Measurements from ENCODE around the gene CADPS2. TPM values are rescaled to one million over a fixed set of nuclear protein-coding genes. Genes with fewer than 3 reads are reported as not detected.

The CADPS2 gene
- total and polyA plus RNA-seq, 2 donors (not counting 1 experiment from before 2014, with no cell fraction given), result 11.5 to 32.2 TPM

DNA sequence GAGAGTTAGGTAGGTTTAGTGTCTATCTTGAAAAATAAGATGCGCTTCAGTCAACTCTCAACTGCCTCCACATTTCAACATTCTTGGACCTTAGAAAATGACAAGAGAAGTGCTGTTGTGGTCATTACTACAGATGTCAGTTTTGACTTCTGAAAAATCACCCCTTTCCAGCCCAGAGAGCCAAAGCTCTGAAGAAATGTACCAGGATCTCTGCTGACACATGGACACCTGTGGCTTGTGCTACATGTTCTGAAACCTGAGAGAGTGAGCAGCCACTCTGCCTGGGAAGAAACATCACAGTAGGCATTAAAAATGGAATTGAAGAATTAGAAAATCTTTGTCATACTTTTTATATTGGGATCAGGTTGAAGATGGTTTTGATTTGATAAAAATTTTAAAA lies 545.8 kb downstream of the CADPS2 start:
- no peak overlapping the region for H3K9ac ChIP-seq (ENCODE audit: insufficient read depth, low read length)
- no peaks in the 10 kb centered on the region for H3K4me1 ChIP-seq (ENCODE audit: control insufficient read depth, extremely low read depth, insufficient read depth, low read length)
- H3K27ac ChIP-seq (ENCODE audit: insufficient read depth, low read length), result no peak overlapping the region
- no peaks in the 10 kb centered on the region for H3K79me2 ChIP-seq (ENCODE audit: control insufficient read depth, insufficient read depth, low read length)
- no peak for DNase-seq (ENCODE audit: low read depth in 2 of 2)
- TF ChIP-seq, protein P1, sequence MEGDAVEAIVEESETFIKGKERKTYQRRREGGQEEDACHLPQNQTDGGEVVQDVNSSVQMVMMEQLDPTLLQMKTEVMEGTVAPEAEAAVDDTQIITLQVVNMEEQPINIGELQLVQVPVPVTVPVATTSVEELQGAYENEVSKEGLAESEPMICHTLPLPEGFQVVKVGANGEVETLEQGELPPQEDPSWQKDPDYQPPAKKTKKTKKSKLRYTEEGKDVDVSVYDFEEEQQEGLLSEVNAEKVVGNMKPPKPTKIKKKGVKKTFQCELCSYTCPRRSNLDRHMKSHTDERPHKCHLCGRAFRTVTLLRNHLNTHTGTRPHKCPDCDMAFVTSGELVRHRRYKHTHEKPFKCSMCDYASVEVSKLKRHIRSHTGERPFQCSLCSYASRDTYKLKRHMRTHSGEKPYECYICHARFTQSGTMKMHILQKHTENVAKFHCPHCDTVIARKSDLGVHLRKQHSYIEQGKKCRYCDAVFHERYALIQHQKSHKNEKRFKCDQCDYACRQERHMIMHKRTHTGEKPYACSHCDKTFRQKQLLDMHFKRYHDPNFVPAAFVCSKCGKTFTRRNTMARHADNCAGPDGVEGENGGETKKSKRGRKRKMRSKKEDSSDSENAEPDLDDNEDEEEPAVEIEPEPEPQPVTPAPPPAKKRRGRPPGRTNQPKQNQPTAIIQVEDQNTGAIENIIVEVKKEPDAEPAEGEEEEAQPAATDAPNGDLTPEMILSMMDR (conservative IDR thresholded peaks at IDR 0.05 in 1 of 2, IDR thresholded peaks at IDR 0.05 in 1 of 2; ENCODE audit: low read depth in 1 of 2, low read length in 2 of 2), result no peak
- no peak for TF ChIP-seq EZH2 (IDR thresholded peaks at IDR 0.05; ENCODE audit: low read length, missing control alignments)
- H3K27me3 ChIP-seq (ENCODE audit: control insufficient read depth, insufficient read depth, low read length), result no peaks in the 10 kb centered on the region
- no peaks in the 10 kb centered on the region for H4K20me1 ChIP-seq (ENCODE audit: control insufficient read depth, extremely low read depth, insufficient read depth, low read length)
- H3K4me2 ChIP-seq (ENCODE audit: extremely low read depth, insufficient read depth, low read length), result no peak overlapping the region
- no peak overlapping the region for H3K4me3 ChIP-seq (replicated peaks in 1 of 4; ENCODE audit: control extremely low read depth in 1 of 4, insufficient read depth in 1 of 4, low read depth in 3 of 4, low read length in 4 of 4)
- no peaks in the 10 kb centered on the region for H3K36me3 ChIP-seq (ENCODE audit: control insufficient read depth, insufficient read depth, low read length)
- H3K9me3 ChIP-seq (ENCODE audit: control insufficient read depth, insufficient read depth, low read depth, low read length), result no peaks in the 10 kb centered on the region
- no peak overlapping the region for H2AFZ ChIP-seq (ENCODE audit: low read length)

DNA sequence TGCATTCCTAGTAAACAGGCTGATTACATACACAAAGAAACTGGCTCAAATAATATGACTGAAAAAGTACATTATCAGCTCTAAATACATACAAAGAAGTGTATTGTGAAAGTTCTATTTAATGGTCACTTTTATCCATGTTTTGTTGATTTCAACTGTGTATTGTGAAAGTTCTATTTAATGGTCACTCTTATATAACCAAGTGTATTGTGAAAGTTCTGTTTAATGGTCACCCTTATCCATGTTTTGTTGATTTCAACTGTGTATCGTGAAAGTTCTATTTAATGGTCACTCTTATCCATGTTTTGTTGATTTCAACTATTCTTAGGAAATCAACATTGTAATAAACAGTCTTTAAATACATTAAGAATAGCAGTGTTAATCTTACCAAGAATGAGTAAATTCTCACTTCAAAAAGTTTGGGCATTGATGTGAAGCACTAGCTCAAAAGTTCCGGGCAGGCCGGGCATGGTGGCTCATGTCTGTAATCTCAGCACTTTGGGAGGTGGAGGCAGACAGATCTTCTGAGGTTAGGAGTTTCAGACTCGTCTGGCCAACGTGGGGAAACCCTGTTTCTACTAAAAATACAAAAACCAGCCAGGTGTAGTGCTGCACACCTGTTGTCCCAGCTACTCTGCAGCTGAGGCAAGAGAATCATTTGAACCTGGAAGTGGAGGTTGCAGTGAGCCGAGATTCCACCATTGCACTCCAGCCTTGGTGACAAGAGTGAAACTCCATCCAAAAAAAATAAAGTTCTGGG lies 546.9 kb downstream of the CADPS2 start:
- Histone ChIP-seq H3K4me2 (ENCODE audit: extremely low read depth, insufficient read depth, low read length) (no peak overlapping the region), H2AFZ (ENCODE audit: low read length) (no peak overlapping the region), H3K4me1 (ENCODE audit: control insufficient read depth, extremely low read depth, insufficient read depth, low read length) (no peaks in the 10 kb centered on the region), H3K9me3 (ENCODE audit: control insufficient read depth, insufficient read depth, low read depth, low read length) (no peaks in the 10 kb centered on the region), H3K36me3 (ENCODE audit: control insufficient read depth, insufficient read depth, low read length) (no peaks in the 10 kb centered on the region), H3K79me2 (ENCODE audit: control insufficient read depth, insufficient read depth, low read length) (no peaks in the 10 kb centered on the region), H3K27me3 (ENCODE audit: control insufficient read depth, insufficient read depth, low read length) (no peaks in the 10 kb centered on the region), H3K27ac (ENCODE audit: insufficient read depth, low read length) (no peak overlapping the region), H4K20me1 (ENCODE audit: control insufficient read depth, extremely low read depth, insufficient read depth, low read length) (no peaks in the 10 kb centered on the region), H3K4me3 (replicated peaks in 1 of 4; ENCODE audit: control extremely low read depth in 1 of 4, insufficient read depth in 1 of 4, low read depth in 3 of 4, low read length in 4 of 4) (no peak overlapping the region), H3K9ac (ENCODE audit: insufficient read depth, low read length) (no peak overlapping the region)
- no peak for DNase-seq (ENCODE audit: low read depth in 2 of 2)
- TF ChIP-seq, protein P1 (conservative IDR thresholded peaks at IDR 0.05 in 1 of 2, IDR thresholded peaks at IDR 0.05 in 1 of 2; ENCODE audit: low read depth in 1 of 2, low read length in 2 of 2), result no peak
- no peak for TF ChIP-seq EZH2 (IDR thresholded peaks at IDR 0.05; ENCODE audit: low read length, missing control alignments)

DNA sequence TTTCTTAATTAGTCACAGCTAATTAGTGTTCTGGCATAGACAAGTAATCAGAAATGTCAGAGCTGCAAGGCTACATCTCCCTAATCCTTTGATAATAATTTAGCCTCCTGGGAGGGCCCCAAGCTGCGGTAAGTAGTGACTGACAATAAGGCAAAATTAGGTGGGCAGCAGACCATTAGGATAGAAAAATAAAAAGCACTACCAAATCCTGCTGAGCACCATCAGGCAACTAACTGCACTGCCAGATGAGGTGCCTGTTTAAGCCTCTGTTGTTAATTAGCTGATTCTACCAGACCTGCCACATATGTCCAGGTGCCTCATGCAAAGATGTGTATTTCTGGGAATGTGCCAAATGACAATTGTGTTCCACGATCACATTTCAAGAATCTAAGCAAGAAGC lies 549.2 kb downstream of the CADPS2 start:
- Histone ChIP-seq H3K4me3 (replicated peaks in 1 of 4; ENCODE audit: control extremely low read depth in 1 of 4, insufficient read depth in 1 of 4, low read depth in 3 of 4, low read length in 4 of 4) (no peak overlapping the region), H3K36me3 (ENCODE audit: control insufficient read depth, insufficient read depth, low read length) (no peaks in the 10 kb centered on the region), H3K9me3 (ENCODE audit: control insufficient read depth, insufficient read depth, low read depth, low read length) (no peaks in the 10 kb centered on the region), H3K27ac (ENCODE audit: insufficient read depth, low read length) (no peak overlapping the region), H3K27me3 (ENCODE audit: control insufficient read depth, insufficient read depth, low read length) (no peaks in the 10 kb centered on the region), H2AFZ (ENCODE audit: low read length) (no peak overlapping the region), H3K79me2 (ENCODE audit: control insufficient read depth, insufficient read depth, low read length) (no peaks in the 10 kb centered on the region), H3K9ac (ENCODE audit: insufficient read depth, low read length) (no peak overlapping the region), H3K4me2 (ENCODE audit: extremely low read depth, insufficient read depth, low read length) (no peak overlapping the region), H3K4me1 (ENCODE audit: control insufficient read depth, extremely low read depth, insufficient read depth, low read length) (no peaks in the 10 kb centered on the region), H4K20me1 (ENCODE audit: control insufficient read depth, extremely low read depth, insufficient read depth, low read length) (no peaks in the 10 kb centered on the region)
- no peak for DNase-seq (ENCODE audit: low read depth in 2 of 2)
- TF ChIP-seq, protein P1 (conservative IDR thresholded peaks at IDR 0.05 in 1 of 2, IDR thresholded peaks at IDR 0.05 in 1 of 2; ENCODE audit: low read depth in 1 of 2, low read length in 2 of 2), result no peak
- no peak for TF ChIP-seq EZH2 (IDR thresholded peaks at IDR 0.05; ENCODE audit: low read length, missing control alignments)
